Gastrocnemius medialis (tissue), 4 donors: ENCODE data around the gene NAB2. TPM values are rescaled to one million over a fixed set of nuclear protein-coding genes. Genes with fewer than 3 reads are reported as not detected.
A peak's percentile ranks its signal among the peaks of the same experiment; 100 is the strongest.

Experiments used
- ATAC-seq, 2 donors: fragments of 150-250 bp; one replicate each; pipeline ENCODE4 v1.9.1; 2016
- DNase-seq, 2 donors: peaks; one replicate each; pipeline ENCODE4 v3.0.0-alpha.2; 2019
- H3K27ac ChIP-seq, 4 donors: fragments of 200-600 bp; sonication (generic); 1 replicate in 1 of 4; 2 replicates in 3 of 4; pipeline ENCODE4 v1.5.1; 2016 to 2018; ENCODE audit warnings: mild to moderate bottlenecking in 2 of 4, moderate library complexity in 1 of 4
- H3K27me3 ChIP-seq, 3 donors: fragments of 200-600 bp; sonication (generic) in 2 of 3; 1 replicate in 1 of 3; 2 replicates in 2 of 3; pipeline versions ENCODE4 v1.5.1 to v1.6.0; 2016 to 2019; ENCODE audit warnings: mild to moderate bottlenecking in 1 of 3, moderate library complexity in 1 of 3
- H3K36me3 ChIP-seq, 2 donors: fragments of 200-600 bp; sonication (generic) in 1 of 2; one replicate each; pipeline ENCODE4 v1.5.1; 2017 to 2018
- H3K4me1 ChIP-seq, 2 donors: fragments of 200-600 bp; sonication (generic) in 1 of 2; one replicate each; pipeline ENCODE4 v1.5.1; 2016 to 2017; ENCODE audit warnings: mild to moderate bottlenecking in 2 of 2
- H3K4me3 ChIP-seq, 4 donors: fragments of 200-600 bp; sonication (generic) in 3 of 4; 1 replicate in 1 of 4; 2 replicates in 3 of 4; pipeline ENCODE4 v1.5.1; 2016 to 2019; ENCODE audit warnings: mild to moderate bottlenecking in 2 of 4
- H3K9me3 ChIP-seq, 3 donors: fragments of 200-600 bp; sonication (generic) in 2 of 3; 1 replicate in 1 of 3; 2 replicates in 2 of 3; pipeline ENCODE4 v1.5.1; 2016 to 2019
- POLR2A ChIP-seq, 2 donors: fragments of 450-650 bp; IDR thresholded peaks; one replicate each; pipeline ENCODE4 v1.6.1; 2017; ENCODE audit warnings: antibody characterized with exemption in 2 of 2, mild to moderate bottlenecking in 2 of 2, moderate library complexity in 2 of 2
- in situ Hi-C, 4 donors: fragments of 200-750 bp; cut with MboI; loops; one replicate each; pipeline versions ENCODE4 v1.15.0 to v1.8.0; 2017; ENCODE audit warnings: low sequenced_read_pairs in 4 of 4
- intact Hi-C: fragments of 100-400 bp; cut with DNase I; formaldehyde crosslinking; loops from one replicate; pipeline ENCODE4 v1.15.1; 2023; ENCODE audit warnings: low total_unique reads
- total RNA-seq, 4 donors: library from RNA; depleted of rRNA; stranded (reverse); fragments of >200 nt; gene quantifications; one replicate each; pipeline versions ENCODE4 v1.1.0 to v1.2.3, GENCODE V29; 2016
- TF ChIP-seq, protein P1 (sequence below), 5 experiments: fragments of 450-650 bp in 3 of 5; fragments of 200-600 bp in 2 of 5; sonication (generic) in 2 of 5; IDR thresholded peaks in 4 of 5; conservative IDR thresholded peaks in 1 of 5; 1 replicate in 4 of 5; 2 replicates in 1 of 5; pipeline ENCODE4 v1.5.1; 2016 to 2019; ENCODE audit warnings: antibody characterized with exemption in 5 of 5, mild to moderate bottlenecking in 3 of 5, moderate library complexity in 3 of 5

Gene NAB2
- total RNA-seq, 4 donors from 2014 or later = 4.8 to 9.5 (median 5.5) TPM

DNA sequence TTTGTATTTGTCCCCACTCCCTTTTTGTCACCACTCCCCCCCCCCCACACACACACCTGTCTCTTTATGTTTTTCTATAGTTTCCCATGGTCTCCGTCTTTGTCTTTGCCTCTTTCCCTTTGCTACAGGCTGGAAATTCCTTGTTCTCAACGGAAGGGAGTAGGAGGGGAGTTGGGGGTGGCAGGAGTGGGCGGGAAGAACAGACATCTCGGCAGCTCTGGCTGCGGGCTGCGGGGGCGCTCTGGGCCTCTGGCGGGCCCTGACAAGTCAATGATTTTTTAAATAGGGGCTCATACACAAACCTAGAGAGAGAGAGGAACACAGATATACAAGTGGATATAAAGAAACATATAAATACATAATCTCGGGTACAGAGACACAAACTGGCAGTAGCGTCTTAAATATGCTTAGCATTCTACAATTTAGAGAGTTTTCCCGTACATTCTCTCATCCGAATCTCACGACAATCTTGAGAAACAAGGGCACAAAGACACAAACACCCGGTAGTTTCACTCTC lies 2.4 kb upstream of the NAB2 start:
- Histone ChIP-seq H3K4me1 (peaks cover 0 to 23% of the 10 kb centered on the region in 2 donors), H3K4me3 (peak overlapping the region; percentile 83 to 87 (median 84)), H3K9me3 (no peaks in the 10 kb centered on the region), H3K27me3 (no peaks in the 10 kb centered on the region), H3K36me3 (peaks cover 0 to 4% of the 10 kb centered on the region in 2 donors), H3K27ac (peak overlapping the region; percentile 94 to 97 (median 94))
- DNase-seq (peak in 1 of 2 donors; percentile 47), ATAC-seq (peak; percentile 8 to 16)
- in situ Hi-C loops (no loop called here), intact Hi-C loops (loop anchor here (1.0 to 10.0 kb wide), 5 partner anchors 7 to 1362 kb away; partner anchors contain the start of genes BAZ2A, CD63, DDIT3 and LRP1)
- TF ChIP-seq, protein P1, sequence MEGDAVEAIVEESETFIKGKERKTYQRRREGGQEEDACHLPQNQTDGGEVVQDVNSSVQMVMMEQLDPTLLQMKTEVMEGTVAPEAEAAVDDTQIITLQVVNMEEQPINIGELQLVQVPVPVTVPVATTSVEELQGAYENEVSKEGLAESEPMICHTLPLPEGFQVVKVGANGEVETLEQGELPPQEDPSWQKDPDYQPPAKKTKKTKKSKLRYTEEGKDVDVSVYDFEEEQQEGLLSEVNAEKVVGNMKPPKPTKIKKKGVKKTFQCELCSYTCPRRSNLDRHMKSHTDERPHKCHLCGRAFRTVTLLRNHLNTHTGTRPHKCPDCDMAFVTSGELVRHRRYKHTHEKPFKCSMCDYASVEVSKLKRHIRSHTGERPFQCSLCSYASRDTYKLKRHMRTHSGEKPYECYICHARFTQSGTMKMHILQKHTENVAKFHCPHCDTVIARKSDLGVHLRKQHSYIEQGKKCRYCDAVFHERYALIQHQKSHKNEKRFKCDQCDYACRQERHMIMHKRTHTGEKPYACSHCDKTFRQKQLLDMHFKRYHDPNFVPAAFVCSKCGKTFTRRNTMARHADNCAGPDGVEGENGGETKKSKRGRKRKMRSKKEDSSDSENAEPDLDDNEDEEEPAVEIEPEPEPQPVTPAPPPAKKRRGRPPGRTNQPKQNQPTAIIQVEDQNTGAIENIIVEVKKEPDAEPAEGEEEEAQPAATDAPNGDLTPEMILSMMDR (IDR thresholded peaks at IDR 0.05 in 4 of 5, conservative IDR thresholded peaks at IDR 0.05 in 1 of 5) = peak in 2 of 5 experiments; percentile 12 to 30
- no peak for TF ChIP-seq POLR2A (IDR thresholded peaks at IDR 0.05)

- H3K9me3 ChIP-seq = no peaks in the 10 kb centered on the region
- peaks cover 0 to 8% of the 10 kb centered on the region in 2 donors for H3K36me3 ChIP-seq
- peak; percentile 43 to 50 for ATAC-seq
- no peaks in the 10 kb centered on the region for H3K27me3 ChIP-seq
- in situ Hi-C loops (no loop called here), intact Hi-C loops (loop anchor here (1.0 to 10.0 kb wide), 5 partner anchors 8 to 1362 kb away; partner anchors contain the start of genes BAZ2A, CD63, DDIT3 and LRP1)
- DNase-seq = peak; percentile 75 to 83
- peak; percentile 59 to 66 for TF ChIP-seq POLR2A (IDR thresholded peaks at IDR 0.05)
- TF ChIP-seq, protein P1 (IDR thresholded peaks at IDR 0.05 in 4 of 5, conservative IDR thresholded peaks at IDR 0.05 in 1 of 5) = no peak
- peak overlapping the region; percentile 94 to 97 (median 94) for H3K27ac ChIP-seq
- H3K4me3 ChIP-seq = peak overlapping the region; percentile 83 to 87 (median 84)
- H3K4me1 ChIP-seq = peaks cover 0 to 23% of the 10 kb centered on the region in 2 donors
Measured at GRCh38 chr12:57087010-57087690, 1.8 kb upstream of the NAB2 start.

GRCh38 chr12:57087691-57088353 lies 1.1 kb upstream of the NAB2 start:
- in situ Hi-C loops (no loop called here), intact Hi-C loops (loop anchor here (1.0 to 10.0 kb wide), 7 partner anchors 9 to 1363 kb away; partner anchors contain the start of genes BAZ2A, CD63, DDIT3 and LRP1)
- TF ChIP-seq, protein P1 (IDR thresholded peaks at IDR 0.05 in 4 of 5, conservative IDR thresholded peaks at IDR 0.05 in 1 of 5) = no peak
- H3K4me1 ChIP-seq = peaks cover 0 to 23% of the 10 kb centered on the region in 2 donors
- H3K27ac ChIP-seq = peak overlapping the region; percentile 94 to 97 (median 94)
- peak; percentile 63 to 81 for DNase-seq
- H3K27me3 ChIP-seq = no peaks in the 10 kb centered on the region
- peaks cover 0 to 8% of the 10 kb centered on the region in 2 donors for H3K36me3 ChIP-seq
- no peaks in the 10 kb centered on the region for H3K9me3 ChIP-seq
- peak; percentile 47 to 48 for ATAC-seq
- peak overlapping the region; percentile 83 to 87 (median 84) for H3K4me3 ChIP-seq

DNA sequence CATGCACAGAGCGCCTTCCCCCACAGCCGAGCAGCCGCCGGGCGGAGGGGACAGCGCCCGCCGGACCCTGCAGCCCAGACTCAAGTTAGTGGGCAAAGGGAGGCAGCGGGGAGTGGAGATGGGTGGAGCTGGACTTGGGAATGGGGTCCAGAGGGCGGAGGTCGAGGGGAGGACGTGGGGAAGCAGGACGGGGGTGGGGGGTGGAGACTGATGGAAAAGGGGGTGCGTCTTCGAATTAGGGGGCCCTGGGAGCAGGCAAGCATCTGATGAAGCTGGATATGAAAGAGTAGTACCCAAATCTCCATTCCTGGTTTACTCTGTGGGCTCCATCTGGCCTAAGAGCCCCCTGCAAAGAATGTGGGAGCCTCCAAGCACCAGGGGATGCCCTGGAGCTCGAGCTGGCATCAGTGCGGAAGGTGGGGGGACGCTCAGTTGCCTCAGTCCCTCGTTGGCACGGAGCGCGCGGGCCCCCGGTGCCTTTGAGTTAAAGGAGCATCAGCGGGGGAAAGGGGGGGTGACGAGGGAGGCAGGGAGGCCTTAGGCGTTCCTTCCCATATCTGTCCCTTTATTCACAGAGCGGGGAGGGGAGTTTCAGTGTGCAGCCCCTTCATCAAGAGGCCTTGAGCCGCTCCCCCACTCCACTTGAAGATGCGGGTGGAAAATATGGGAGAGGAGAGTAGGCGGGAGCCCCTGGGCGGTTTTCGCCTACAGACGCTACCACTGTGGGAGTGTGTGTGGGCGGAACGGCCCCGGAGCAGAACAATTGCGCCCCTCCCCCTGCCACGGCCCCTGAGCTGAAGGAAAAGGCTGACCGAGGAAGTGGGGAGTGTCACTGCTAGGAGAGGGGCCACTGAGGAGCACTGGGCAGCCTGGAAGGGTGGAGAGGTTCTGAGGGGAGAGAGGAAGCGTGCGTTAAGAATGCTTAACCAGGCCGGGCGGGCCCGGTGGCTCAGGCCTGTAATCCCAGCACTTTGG lies 644 bp downstream of the NAB2 start:
- DNase-seq (peak in 1 of 2 donors; percentile 55), ATAC-seq (no peak)
- Histone ChIP-seq H3K27ac (peak overlapping the region; percentile 82 to 97 (median 94)), H3K27me3 (no peaks in the 10 kb centered on the region), H3K36me3 (peaks cover 0 to 8% of the 10 kb centered on the region in 2 donors), H3K4me3 (peak overlapping the region; percentile 84 to 87 (median 85)), H3K9me3 (no peaks in the 10 kb centered on the region), H3K4me1 (peaks cover 0 to 33% of the 10 kb centered on the region in 2 donors)
- intact Hi-C loops = loop anchor here (2.0 to 10.0 kb wide), 5 partner anchors 21 to 1365 kb away; partner anchors contain the start of genes BAZ2A, CD63, DDIT3 and LRP1
- TF ChIP-seq POLR2A (IDR thresholded peaks at IDR 0.05) = peak in 1 of 2 donors; percentile 39
- TF ChIP-seq, protein P1 (IDR thresholded peaks at IDR 0.05 in 4 of 5, conservative IDR thresholded peaks at IDR 0.05 in 1 of 5) = no peak
- in situ Hi-C loops = no loop called here
